Gastroesophageal sphincter (tissue), 4 donors: Measurements from ENCODE around the gene PRUNE1. TPM values are rescaled to one million over a fixed set of nuclear protein-coding genes. Genes with fewer than 3 reads are reported as not detected.

Experiments
- ATAC-seq: fragments of 150-250 bp; one replicate; pipeline ENCODE4 v1.9.1; 2016; ENCODE audit warnings: mild to moderate bottlenecking, moderate library complexity
- H3K27ac ChIP-seq, 4 donors: fragments of 200-600 bp; sonication (generic) in 3 of 4; 1 replicate in 3 of 4; 2 replicates in 1 of 4; pipeline ENCODE4 v1.5.1; 2016 to 2019
- H3K27me3 ChIP-seq: fragments of 200-600 bp; sonication (generic); one replicate; pipeline ENCODE4 v1.5.1; 2019
- H3K36me3 ChIP-seq, 2 donors: fragments of 200-600 bp; sonication (generic); one replicate each; pipeline ENCODE4 v1.5.1; 2019; ENCODE audit warnings: control low read depth in 1 of 2
- H3K4me1 ChIP-seq, 3 donors: fragments of 200-600 bp; sonication (generic); 1 replicate in 2 of 3; 2 replicates in 1 of 3; pipeline ENCODE4 v1.5.1; 2016 to 2019; ENCODE audit warnings: control low read depth in 2 of 3
- H3K4me3 ChIP-seq, 2 donors: fragments of 200-600 bp; sonication (generic); one replicate each; pipeline ENCODE4 v1.5.1; 2019; ENCODE audit warnings: mild to moderate bottlenecking in 1 of 2, moderate library complexity in 1 of 2
- H3K9me3 ChIP-seq, 3 donors: fragments of 200-600 bp; sonication (generic); one replicate each; pipeline ENCODE4 v1.5.1; 2017 to 2019; ENCODE audit warnings: control low read depth in 2 of 3
- CTCF ChIP-seq, 4 experiments: fragments of 200-600 bp in 2 of 4; fragments of 450-650 bp in 2 of 4; sonication (generic) in 1 of 4; IDR thresholded peaks; one replicate each; pipeline ENCODE4 v1.5.1; 2017 to 2019; ENCODE audit warnings: antibody characterized with exemption in 4 of 4, mild to moderate bottlenecking in 2 of 4, moderate library complexity in 2 of 4
- EP300 ChIP-seq: sonication (generic); formaldehyde crosslinking; IDR thresholded peaks from one replicate; pipeline ENCODE4 v1.6.1; 2017; ENCODE audit warnings: antibody characterized with exemption, mild to moderate bottlenecking
- POLR2A ChIP-seq, 2 donors: fragments of 450-650 bp; IDR thresholded peaks; one replicate each; pipeline ENCODE4 v1.6.1; 2017; ENCODE audit warnings: antibody characterized with exemption in 2 of 2, mild to moderate bottlenecking in 2 of 2, moderate library complexity in 1 of 2
- POLR2AphosphoS5 ChIP-seq: sonication (generic); formaldehyde crosslinking; IDR thresholded peaks from one replicate; pipeline ENCODE4 v1.6.1; 2017; ENCODE audit warnings: antibody characterized with exemption
- WGBS, 2 donors: methylation state at CpG; one replicate each; pipeline ENCODE4 v1.1.5; 2018; ENCODE audit warnings: low coverage in 1 of 2; 5-methylcytosine and 5-hydroxymethylcytosine counted together
- total RNA-seq, 4 donors: library from RNA; depleted of rRNA; stranded (reverse); fragments of >200 nt; gene quantifications; one replicate each; pipeline ENCODE4 v1.1.0, GENCODE V29; 2016

PRUNE1 gene
- total RNA-seq, 4 donors from 2014 or later: 24.2 to 28.9 (median 26.7) TPM

- H3K9me3 ChIP-seq: no peaks in the 10 kb centered on the region
- ATAC-seq: no peak
- H3K4me1 ChIP-seq: peaks cover 0 to 46% (median 30%) of the 10 kb centered on the region in 3 donors
- no peak overlapping the region for H3K27ac ChIP-seq
- no peak overlapping the region for H3K4me3 ChIP-seq
- H3K36me3 ChIP-seq: peaks cover 0 to 63% of the 10 kb centered on the region in 2 donors
- no peaks in the 10 kb centered on the region for H3K27me3 ChIP-seq
- 88% methylated on average over 2 of the region's 2 CpGs for WGBS, 2 donors
- TF ChIP-seq EP300: no peak
- TF ChIP-seq POLR2AphosphoS5: no peak
- TF ChIP-seq POLR2A (IDR thresholded peaks at IDR 0.05): no peak
- TF ChIP-seq CTCF (IDR thresholded peaks at IDR 0.05): no peak
These were observed 8.3 kb upstream of the PRUNE1 start for GRCh38 chr1:150999926-151000325.

DNA sequence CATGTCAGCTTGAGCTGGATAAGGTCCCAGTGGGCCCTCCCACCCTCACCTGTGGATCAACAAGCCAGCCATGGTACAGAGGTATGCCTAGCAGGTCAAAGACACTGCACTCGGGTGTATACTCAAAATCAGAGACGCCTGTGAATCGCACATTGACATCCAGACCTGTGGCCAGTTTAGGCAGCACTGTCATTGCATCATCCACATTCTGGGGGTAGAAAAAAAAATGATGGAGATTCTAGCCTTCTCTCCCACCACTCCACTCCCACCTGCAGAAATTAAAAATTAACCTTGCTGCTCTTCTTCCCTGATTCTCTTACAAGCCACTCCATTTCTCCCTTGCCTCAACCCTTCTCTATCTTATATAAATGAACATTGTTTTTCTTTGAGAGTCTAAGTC lies 7.8 kb upstream of the PRUNE1 start:
- no peak for ATAC-seq
- peaks cover 0 to 46% (median 33%) of the 10 kb centered on the region in 3 donors for H3K4me1 ChIP-seq
- peaks cover 0 to 63% of the 10 kb centered on the region in 2 donors for H3K36me3 ChIP-seq
- 94 to 96% methylated on average over 3 of the region's 3 CpGs for WGBS, 2 donors
- no peak overlapping the region for H3K4me3 ChIP-seq
- no peaks in the 10 kb centered on the region for H3K27me3 ChIP-seq
- H3K9me3 ChIP-seq: no peaks in the 10 kb centered on the region
- no peak overlapping the region for H3K27ac ChIP-seq
- no peak for TF ChIP-seq EP300
- no peak for TF ChIP-seq POLR2AphosphoS5
- TF ChIP-seq CTCF (IDR thresholded peaks at IDR 0.05): no peak
- TF ChIP-seq POLR2A (IDR thresholded peaks at IDR 0.05): no peak

- TF ChIP-seq POLR2A (IDR thresholded peaks at IDR 0.05) (no peak), POLR2AphosphoS5 (no peak), CTCF (IDR thresholded peaks at IDR 0.05) (no peak), EP300 (no peak)
- WGBS, 2 donors: no CpG with 5 or more reads among the region's 4 CpGs
- peak overlapping the region in 1 of 4 donors; percentile 9 for H3K27ac ChIP-seq
- no peaks in the 10 kb centered on the region for H3K9me3 ChIP-seq
- H3K27me3 ChIP-seq: no peaks in the 10 kb centered on the region
- H3K4me3 ChIP-seq: no peak overlapping the region
- peaks cover 0 to 61% of the 10 kb centered on the region in 2 donors for H3K36me3 ChIP-seq
- no peak for ATAC-seq
- peaks cover 0 to 41% (median 29%) of the 10 kb centered on the region in 3 donors for H3K4me1 ChIP-seq
These were observed 6.6 kb upstream of the PRUNE1 start for GRCh38 chr1:151001602-151002001.

DNA sequence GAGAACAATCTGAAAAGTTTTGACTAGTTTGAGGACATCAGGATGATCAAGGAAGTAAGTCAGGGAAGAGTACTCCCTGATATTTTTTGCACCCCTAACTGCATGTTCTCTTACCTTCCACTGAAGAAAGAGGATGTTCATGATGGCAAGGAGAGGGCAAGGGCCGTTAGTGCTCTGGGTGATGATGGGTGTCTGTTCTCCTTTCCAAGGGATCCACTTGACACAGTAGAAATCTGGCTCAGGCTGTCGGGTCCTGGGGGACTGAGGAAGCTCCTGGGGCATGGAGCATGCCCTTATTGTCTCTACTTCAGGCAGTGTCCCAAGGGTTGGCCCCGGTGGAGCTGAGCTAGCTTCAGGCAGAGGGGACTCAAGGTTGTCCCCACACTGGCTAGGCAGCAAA lies 6.2 kb upstream of the PRUNE1 start:
- Histone ChIP-seq H3K9me3 (no peaks in the 10 kb centered on the region), H3K27ac (peak overlapping the region in 2 of 4 donors; percentile 17 to 48), H3K36me3 (peaks cover 0 to 56% of the 10 kb centered on the region in 2 donors), H3K4me3 (no peak overlapping the region), H3K4me1 (peaks cover 0 to 44% (median 32%) of the 10 kb centered on the region in 3 donors), H3K27me3 (no peaks in the 10 kb centered on the region)
- ATAC-seq: no peak
- 93% methylated on average over 2 of the region's 3 CpGs; no CpG with 5 or more reads in 1 of the 2 donors for WGBS, 2 donors
- TF ChIP-seq EP300: no peak
- TF ChIP-seq POLR2AphosphoS5: no peak
- TF ChIP-seq CTCF (IDR thresholded peaks at IDR 0.05): no peak
- TF ChIP-seq POLR2A (IDR thresholded peaks at IDR 0.05): no peak

- H3K4me3 ChIP-seq: peak overlapping the region in 1 of 2 donors; percentile 65
- H3K27me3 ChIP-seq: no peaks in the 10 kb centered on the region
- no peak for ATAC-seq
- H3K36me3 ChIP-seq: peaks cover 0 to 51% of the 10 kb centered on the region in 2 donors
- 6 to 21% methylated on average over 2 of the region's 2 CpGs for WGBS, 2 donors
- H3K4me1 ChIP-seq: peaks cover 0 to 50% (median 37%) of the 10 kb centered on the region in 3 donors
- TF ChIP-seq POLR2A (IDR thresholded peaks at IDR 0.05) (no peak), EP300 (no peak), CTCF (IDR thresholded peaks at IDR 0.05) (no peak), POLR2AphosphoS5 (no peak)
- peak overlapping the region in 2 of 4 donors; percentile 47 to 48 for H3K27ac ChIP-seq
- no peaks in the 10 kb centered on the region for H3K9me3 ChIP-seq
These were observed 5.6 kb upstream of the PRUNE1 start for GRCh38 chr1:151002611-151003010.
